GM12878 (cell line): Measurements from ENCODE around the gene ABCB10. TPM values are rescaled to one million over a fixed set of nuclear protein-coding genes. Genes with fewer than 3 reads are reported as not detected.
A peak's percentile ranks its signal among the peaks of the same experiment; 100 is the strongest.

Experiments
- ATAC-seq: fragments of 200-7000 bp; cut with Tn5 transposase; 3 replicates; pipeline ENCODE4 v1.9.1; 2020; ENCODE audit warnings: mild to moderate bottlenecking, moderate library complexity
- BruUV-seq: library from RNA; stranded (reverse); fragments of 400-500 nt; replicated peaks from 2 replicates; lab custom pipeline; 2021; lab: Mats Ljungman, UMichigan
- CTCF ChIA-PET: fragments of 300-600 bp; sonication (Branson Sonifier 250); formaldehyde crosslinking; extraction: SDS; loops from one replicate; lab custom pipeline; 2021; ENCODE audit warnings: inconsistent platforms; lab: Yijun Ruan, JAX
- POLR2A ChIA-PET: fragments of 350-600 bp; formaldehyde crosslinking; extraction: SDS; loops from one replicate; lab custom pipeline; 2021; ENCODE audit warnings: inconsistent platforms; lab: Charles Lee
- RAD21 ChIA-PET: fragments of 300-600 bp; sonication (Branson Sonifier 250); formaldehyde crosslinking; loops from one replicate; lab custom pipeline; 2023; ENCODE audit warnings: antibody characterized with exemption; ENCODE audit not compliant: unreplicated experiment; lab: Charles Lee
- SMC1A ChIA-PET: fragments of 300-600 bp; sonication (Branson Sonifier 250); formaldehyde crosslinking; loops from one replicate; lab custom pipeline; 2023; ENCODE audit not compliant: unreplicated experiment, uncharacterized antibody; lab: Charles Lee
- DNase-seq: peaks from one replicate; pipeline ENCODE4 v3.0.0-alpha.2; 2011; ENCODE audit warnings: low read depth, low spot score
- FAIRE-seq: peaks from 3 replicates; lab custom pipeline; 2011; peaks lifted over from hg19 to GRCh38; lab: Jason Lieb, UNC
- H2AFZ ChIP-seq: 2 replicates; pipeline ENCODE4 v1.6.0; 2011; ENCODE audit warnings: low read depth, low read length, control low read depth; ENCODE audit not compliant: control insufficient read depth
- H3K27ac ChIP-seq: 2 replicates; pipeline ENCODE4 v1.5.1; 2011; ENCODE audit warnings: control low read depth; ENCODE audit not compliant: control insufficient read depth, insufficient read depth
- H3K27me3 ChIP-seq, 2 experiments: replicated peaks in 1 of 2; 2 replicates each; pipeline versions ENCODE4 v1.6.0 to v1.6.1; 2011; ENCODE audit warnings: low read length in 1 of 2; ENCODE audit not compliant: control insufficient read depth in 2 of 2, insufficient read depth in 2 of 2
- H3K36me3 ChIP-seq, 2 experiments: 2 replicates each; pipeline ENCODE4 v1.5.1; 2011; ENCODE audit warnings: low read length in 1 of 2; ENCODE audit not compliant: control insufficient read depth in 2 of 2, insufficient read depth in 2 of 2
- H3K4me1 ChIP-seq: 2 replicates; pipeline ENCODE4 v1.6.1; 2011; ENCODE audit warnings: mild to moderate bottlenecking, low read length, moderate library complexity, mixed read lengths; ENCODE audit not compliant: control insufficient read depth, insufficient read depth
- H3K4me2 ChIP-seq: 2 replicates; pipeline ENCODE4 v1.6.0; 2011; ENCODE audit warnings: control low read depth; ENCODE audit not compliant: control insufficient read depth, insufficient read depth
- H3K4me3 ChIP-seq: fragments of 200-600 bp; sonication (generic); 2 replicates; pipeline ENCODE4 v1.5.1; 2016
- H3K79me2 ChIP-seq: 2 replicates; pipeline ENCODE4 v1.6.0; 2011; ENCODE audit warnings: low read length; ENCODE audit not compliant: control insufficient read depth, insufficient read depth
- H3K9ac ChIP-seq: 2 replicates; pipeline ENCODE4 v1.8.0; 2011; ENCODE audit warnings: low read length, control low read depth, mixed read lengths; ENCODE audit not compliant: control insufficient read depth, insufficient read depth
- H3K9me3 ChIP-seq: replicated peaks from 3 replicates; pipeline ENCODE4 v1.5.1; 2011; ENCODE audit warnings: mild to moderate bottlenecking, low read length; ENCODE audit not compliant: control insufficient read depth, insufficient read depth
- H4K20me1 ChIP-seq: 2 replicates; pipeline ENCODE4 v1.6.0; 2011; ENCODE audit not compliant: control insufficient read depth, insufficient read depth
- ATF2 ChIP-seq: IDR thresholded peaks from 2 replicates; pipeline ENCODE4 v1.6.1; 2012; ENCODE audit warnings: low read length, inconsistent platforms
- BCL3 ChIP-seq: IDR thresholded peaks from 2 replicates; pipeline ENCODE4 v1.6.1; 2011; ENCODE audit warnings: borderline replicate concordance, low read depth, mild to moderate bottlenecking, moderate library complexity, low read length; ENCODE audit not compliant: insufficient read depth, poor library complexity, severe bottlenecking
- JUNB ChIP-seq: IDR thresholded peaks from 2 replicates; pipeline ENCODE4 v1.6.1; 2016; ENCODE audit warnings: antibody characterized with exemption, mild to moderate bottlenecking
- NR2F1 ChIP-seq: fragments of 450-650 bp; conservative IDR thresholded peaks from 2 replicates; pipeline ENCODE4 v1.6.1; 2017; ENCODE audit warnings: mild to moderate bottlenecking
- PBX3 ChIP-seq: IDR thresholded peaks from 2 replicates; pipeline ENCODE4 v1.6.1; 2011; ENCODE audit warnings: mild to moderate bottlenecking, low read depth, low read length, moderate library complexity; ENCODE audit not compliant: insufficient replicate concordance
- POLR2AphosphoS5 ChIP-seq: IDR thresholded peaks from 2 replicates; pipeline ENCODE4 v1.6.1; 2011; ENCODE audit warnings: mild to moderate bottlenecking, low read length, inconsistent platforms
- RAD51 ChIP-seq: fragments of 450-650 bp; IDR thresholded peaks from 2 replicates; pipeline ENCODE4 v1.6.1; 2016; ENCODE audit warnings: moderate library complexity, mild to moderate bottlenecking, inconsistent platforms
- TAF1 ChIP-seq: IDR thresholded peaks from 2 replicates; pipeline ENCODE4 v1.6.1; 2011; ENCODE audit warnings: mild to moderate bottlenecking, low read depth, low read length, borderline replicate concordance
- ZBTB40 ChIP-seq: fragments of 450-650 bp; IDR thresholded peaks from 2 replicates; pipeline ENCODE4 v1.6.1; 2016; ENCODE audit warnings: mild to moderate bottlenecking, moderate library complexity, borderline replicate concordance
- ZNF384 ChIP-seq: IDR thresholded peaks from 2 replicates; pipeline ENCODE4 v1.6.1; 2012; ENCODE audit warnings: low read depth, mild to moderate bottlenecking, low read length, improper control_type of control experiment, borderline replicate concordance
- WGBS: methylation state at CpG from one replicate; pipeline ENCODE4 v1.1.6; 2016; ENCODE audit warnings: low lambda C conversion rate; ENCODE audit not compliant: insufficient replicate concordance, insufficient coverage; ENCODE audit errors: missing lambda C conversion rate; 5-methylcytosine and 5-hydroxymethylcytosine counted together
- in situ Hi-C: fragments of 300-500 bp; cut with MboI; formaldehyde crosslinking; loops from 9 replicates; pipeline ENCODE4 v1.14.3; 2018; ENCODE audit warnings: mixed read lengths
- intact Hi-C: fragments of 100-400 bp; cut with micrococcal nuclease; formaldehyde crosslinking; loops from one replicate; pipeline ENCODE4 v1.14.2; 2022; ENCODE audit not compliant: unreplicated experiment
- polyA plus RNA-seq, 11 experiments: library from polyadenylated mRNA; depleted of rRNA in 4 of 11; unstranded in 6 of 11; stranded (reverse) in 5 of 11; fragments of >200 nt; fragmentation: Nextera tagmentation in 4 of 11; fragmentation: Illumina TruSeq in 1 of 11; extraction: Ambion mirVana in 4 of 11; extraction: Trizol in 1 of 11; gene quantifications; 1 replicate in 1 of 11; 2 replicates in 10 of 11; pipeline versions ENCODE4 v1.2.1 to v1.2.3, GENCODE V29; 2011 to 2016; ENCODE audit warnings: inconsistent platforms in 2 of 11, missing spikeins in 2 of 11, low read depth in 1 of 11
- total RNA-seq, 4 experiments: library from RNA; depleted of rRNA in 3 of 4; stranded (reverse); fragments of >200 nt in 3 of 4; fragmentation: Illumina TruSeq in 1 of 4; extraction: Trizol in 1 of 4; gene quantifications; 2 replicates each; pipeline versions ENCODE4 v1.2.1 to v1.2.3, GENCODE V29; 2013 to 2021

ABCB10 gene
- total and polyA plus RNA-seq, 10 of the 15 experiments (the other 5 are each of a cell fraction or from before 2014, with no cell fraction given) = 8.0 to 30.5 (median 16.7) TPM

- Histone ChIP-seq H3K4me1 (no peaks in the 10 kb centered on the region; the same call in 1 of the 2 replicates), H3K36me3 (no peaks in the 10 kb centered on the region), H3K4me2 (peak overlapping the region; percentile 76), H2AFZ (peak overlapping the region; percentile 18), H3K79me2 (peaks cover 34% of the 10 kb centered on the region), H3K9me3 (no peaks in the 10 kb centered on the region), H3K4me3 (peak overlapping the region; percentile 66), H4K20me1 (no peaks in the 10 kb centered on the region), H3K9ac (peak overlapping the region; percentile 70), H3K27ac (peak overlapping the region; percentile 60), H3K27me3 (no peaks in the 10 kb centered on the region)
- WGBS = 1% methylated on average over 48 of the region's 59 CpGs
- FAIRE-seq (no peak), ATAC-seq (peak; percentile 27), DNase-seq (no peak)
- intact Hi-C loops (loop anchor here (10.0 kb wide), 1 partner anchor 517 kb away; no protein-coding TSS in a partner anchor), in situ Hi-C loops (no loop called here)
- SMC1A ChIA-PET = interaction anchor here (1.1 to 3.0 kb wide), 5 partner anchors 10 to 71 kb away, joined by 5 to 25 read pairs (median 5); partner anchors contain the start of gene NUP133
- RAD21 ChIA-PET = interaction anchor here (0.7 to 2.9 kb wide), 8 partner anchors 21 to 117 kb away, joined by 3 to 25 read pairs (median 4); partner anchors contain the start of gene NUP133
- BruUV-seq = no TSS peak
- POLR2A ChIA-PET = interaction anchor here (1.0 to 3.2 kb wide), 5 partner anchors 49 to 108 kb away, joined by 3 to 33 read pairs (median 4); partner anchors contain the start of genes TAF5L and URB2
- CTCF ChIA-PET = interaction anchor here (0.8 to 2.6 kb wide), 15 partner anchors 9 to 103 kb away, joined by 3 to 22 read pairs (median 4); partner anchors contain the start of genes NUP133, TAF5L and URB2
- TF ChIP-seq ATF2 (no peak), BCL3 (no peak), POLR2AphosphoS5 (no peak), PBX3 (no peak), JUNB (no peak), NR2F1 (no peak), ZNF384 (no peak), TAF1 (no peak), ZBTB40 (0 out of 2 replicates have a peak, but pooled peaks have one; percentile 7), RAD51 (no peak)
Measured at GRCh38 chr1:229557913-229558414, 543 bp downstream of the ABCB10 start.
